ENCODE data around the gene SLC6A12. TPM values are rescaled to one million over a fixed set of nuclear protein-coding genes. Genes with fewer than 3 reads are reported as not detected.

Gene SLC6A12
- total RNA-seq, 4 donors from 2014 or later: 0.57 TPM; not detected in 3

DNA sequence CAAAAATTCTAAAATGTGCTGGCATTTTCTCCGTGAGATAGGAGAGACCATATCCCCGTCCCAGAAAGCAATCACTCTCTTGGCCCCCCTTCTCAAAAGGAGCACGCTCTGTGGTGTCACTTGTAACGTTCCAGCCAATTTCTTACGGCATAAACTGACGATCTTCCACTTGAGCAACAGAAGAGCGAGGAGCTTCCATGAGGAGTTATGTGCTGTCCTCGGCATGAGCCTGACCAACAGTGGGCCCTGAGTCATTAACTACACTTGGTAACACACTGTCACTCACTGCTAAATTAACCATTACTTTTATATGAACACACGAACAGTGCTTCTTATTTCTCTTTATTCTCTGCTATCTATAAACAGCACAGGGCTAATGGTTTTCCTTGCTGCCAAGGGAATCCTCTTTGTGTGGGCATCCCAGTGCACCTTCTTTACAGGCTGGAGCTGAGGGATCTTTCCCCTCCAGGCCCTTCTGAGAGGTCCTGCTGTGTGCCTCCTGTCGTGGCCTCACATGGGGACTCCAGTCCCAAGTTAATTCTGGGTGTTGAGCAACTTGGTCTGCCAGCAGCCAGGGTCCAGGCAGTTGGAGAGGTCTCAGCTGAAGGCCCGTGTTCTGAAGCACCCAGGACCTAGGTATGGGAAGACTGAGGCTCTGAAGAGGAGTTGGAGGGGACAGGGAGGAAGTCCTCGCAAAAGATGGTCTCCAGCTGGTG lies 39.3 kb upstream of the SLC6A12 start:
- Histone ChIP-seq H3K9me3 (no peaks in the 10 kb centered on the region), H3K4me3 (no peak overlapping the region), H3K27ac (no peak overlapping the region), H3K4me1 (no peaks in the 10 kb centered on the region), H3K36me3 (no peaks in the 10 kb centered on the region), H3K27me3 (peaks cover 0 to 33% (median 0%) of the 10 kb centered on the region in 4 donors)
- intact Hi-C loops (cut with DNase I): no loop called here
- TF ChIP-seq, protein P1, sequence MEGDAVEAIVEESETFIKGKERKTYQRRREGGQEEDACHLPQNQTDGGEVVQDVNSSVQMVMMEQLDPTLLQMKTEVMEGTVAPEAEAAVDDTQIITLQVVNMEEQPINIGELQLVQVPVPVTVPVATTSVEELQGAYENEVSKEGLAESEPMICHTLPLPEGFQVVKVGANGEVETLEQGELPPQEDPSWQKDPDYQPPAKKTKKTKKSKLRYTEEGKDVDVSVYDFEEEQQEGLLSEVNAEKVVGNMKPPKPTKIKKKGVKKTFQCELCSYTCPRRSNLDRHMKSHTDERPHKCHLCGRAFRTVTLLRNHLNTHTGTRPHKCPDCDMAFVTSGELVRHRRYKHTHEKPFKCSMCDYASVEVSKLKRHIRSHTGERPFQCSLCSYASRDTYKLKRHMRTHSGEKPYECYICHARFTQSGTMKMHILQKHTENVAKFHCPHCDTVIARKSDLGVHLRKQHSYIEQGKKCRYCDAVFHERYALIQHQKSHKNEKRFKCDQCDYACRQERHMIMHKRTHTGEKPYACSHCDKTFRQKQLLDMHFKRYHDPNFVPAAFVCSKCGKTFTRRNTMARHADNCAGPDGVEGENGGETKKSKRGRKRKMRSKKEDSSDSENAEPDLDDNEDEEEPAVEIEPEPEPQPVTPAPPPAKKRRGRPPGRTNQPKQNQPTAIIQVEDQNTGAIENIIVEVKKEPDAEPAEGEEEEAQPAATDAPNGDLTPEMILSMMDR (IDR thresholded peaks at IDR 0.05): no peak
- TF ChIP-seq POLR2A (IDR thresholded peaks at IDR 0.05): no peak
- WGBS, 2 donors: 75 to 80% methylated on average over 10 of the region's 12 CpGs
- DNase-seq: no peak

DNA sequence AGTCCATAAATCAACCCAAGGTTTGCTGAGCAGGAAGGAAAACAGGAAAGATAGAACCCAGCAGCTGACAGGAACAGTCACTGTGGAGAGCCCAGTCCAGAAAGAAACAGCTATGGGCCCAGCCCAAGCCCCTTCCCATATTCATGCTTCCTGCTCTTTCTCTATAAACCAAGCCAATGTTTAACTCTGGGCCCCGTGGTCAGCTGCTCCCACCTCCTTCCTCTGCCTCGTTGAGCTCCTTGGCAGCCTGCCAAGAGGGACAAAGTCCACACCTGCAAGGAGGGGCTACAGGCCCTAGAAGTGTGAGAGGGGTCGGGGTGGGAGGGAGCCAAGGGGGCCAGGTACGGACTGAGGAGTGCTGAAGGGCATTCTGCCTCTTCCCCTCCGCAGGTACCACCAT lies 38.7 kb upstream of the SLC6A12 start:
- TF ChIP-seq, protein P1 (IDR thresholded peaks at IDR 0.05): no peak
- no peak for TF ChIP-seq POLR2A (IDR thresholded peaks at IDR 0.05)
- Histone ChIP-seq H3K4me1 (no peaks in the 10 kb centered on the region), H3K36me3 (no peaks in the 10 kb centered on the region), H3K27me3 (peaks cover 0 to 27% (median 0%) of the 10 kb centered on the region in 4 donors), H3K4me3 (no peak overlapping the region), H3K27ac (no peak overlapping the region), H3K9me3 (peaks cover 0 to 3% (median 0%) of the 10 kb centered on the region in 3 donors)
- intact Hi-C loops (cut with DNase I): no loop called here
- WGBS, 2 donors: 38 to 40% methylated on average over 4 of the region's 5 CpGs
- no peak for DNase-seq

DNA sequence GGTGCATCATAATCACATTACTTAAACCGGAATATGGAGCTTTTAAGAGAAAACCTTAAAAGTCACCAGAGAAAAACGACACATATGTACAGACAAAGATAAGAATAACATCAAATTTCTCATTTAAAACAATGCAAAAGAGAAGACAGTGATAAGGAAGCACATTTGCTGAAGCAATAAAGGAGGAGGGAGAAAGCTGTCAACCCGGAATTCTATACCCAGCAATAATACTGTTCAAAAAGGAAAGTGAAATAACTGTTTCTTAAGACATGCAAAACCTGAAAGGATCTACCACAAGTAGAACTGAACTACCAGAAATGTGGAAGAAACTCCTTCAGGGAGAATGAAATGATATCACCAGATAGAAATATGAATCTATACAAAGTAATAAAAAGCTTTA lies 33.3 kb upstream of the SLC6A12 start:
- no peak overlapping the region for H3K27ac ChIP-seq
- DNase-seq: no peak
- no peaks in the 10 kb centered on the region for H3K4me1 ChIP-seq
- H3K27me3 ChIP-seq: peaks cover 0 to 4% (median 0%) of the 10 kb centered on the region in 4 donors
- TF ChIP-seq, protein P1 (IDR thresholded peaks at IDR 0.05): no peak
- TF ChIP-seq POLR2A (IDR thresholded peaks at IDR 0.05): no peak
- WGBS, 2 donors: 75 to 79% methylated on average over 3 of the region's 3 CpGs
- H3K4me3 ChIP-seq: no peak overlapping the region
- intact Hi-C loops (cut with DNase I): no loop called here
- no peaks in the 10 kb centered on the region for H3K36me3 ChIP-seq
- peaks cover 0 to 13% (median 9%) of the 10 kb centered on the region in 3 donors for H3K9me3 ChIP-seq

DNA sequence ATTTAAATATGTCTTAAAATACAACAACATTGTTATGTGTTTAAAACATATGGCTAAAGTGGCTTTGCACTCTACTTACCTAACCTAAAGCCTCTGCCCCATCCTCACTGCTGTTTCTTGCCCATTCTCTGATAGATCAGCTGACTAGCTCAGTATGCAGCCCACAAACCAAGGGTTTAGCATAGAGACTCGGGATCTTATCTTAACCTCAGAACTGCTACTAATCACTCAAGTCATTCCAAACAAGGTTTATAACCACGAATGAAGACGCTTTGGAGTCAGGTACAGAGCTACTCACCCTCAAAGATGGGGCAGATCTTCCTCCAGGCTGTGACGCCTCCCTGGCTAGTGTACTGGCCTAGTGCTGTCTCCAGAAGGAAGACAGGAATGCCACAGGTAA lies 29.4 kb upstream of the SLC6A12 start:
- H3K27ac ChIP-seq: no peak overlapping the region
- no peaks in the 10 kb centered on the region for H3K36me3 ChIP-seq
- H3K4me1 ChIP-seq: no peaks in the 10 kb centered on the region
- H3K4me3 ChIP-seq: no peak overlapping the region
- intact Hi-C loops (cut with DNase I): no loop called here
- WGBS, 2 donors: 63 to 69% methylated on average over 4 of the region's 4 CpGs
- peaks cover 0 to 20% (median 0%) of the 10 kb centered on the region in 4 donors for H3K27me3 ChIP-seq
- no peak for TF ChIP-seq POLR2A (IDR thresholded peaks at IDR 0.05)
- TF ChIP-seq, protein P1 (IDR thresholded peaks at IDR 0.05): no peak
- H3K9me3 ChIP-seq: peaks cover 0 to 13% (median 9%) of the 10 kb centered on the region in 3 donors
- no peak for DNase-seq

DNA sequence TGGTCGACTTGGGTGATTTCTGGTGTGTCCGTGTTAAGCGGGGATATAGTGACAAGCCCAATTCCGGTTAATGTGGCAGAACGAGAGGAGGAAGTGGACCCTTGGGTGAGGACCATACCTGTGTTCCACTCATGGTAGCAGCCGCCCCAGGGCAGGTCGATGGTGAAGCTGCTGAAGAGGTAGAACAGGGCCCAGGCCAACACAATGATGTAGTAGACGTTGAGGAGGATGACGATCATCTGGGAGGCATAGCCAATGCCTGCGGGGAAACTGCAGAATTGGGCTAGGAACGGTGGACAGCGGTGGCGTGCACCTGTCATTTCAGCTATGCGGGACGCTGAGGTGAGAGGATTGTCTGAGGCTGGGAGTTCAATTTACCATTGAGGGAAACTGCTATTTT lies 28.5 kb upstream of the SLC6A12 start:
- Histone ChIP-seq H3K4me3 (no peak overlapping the region), H3K36me3 (no peaks in the 10 kb centered on the region), H3K9me3 (peaks cover 0 to 12% (median 6%) of the 10 kb centered on the region in 3 donors), H3K4me1 (no peaks in the 10 kb centered on the region), H3K27ac (no peak overlapping the region), H3K27me3 (peaks cover 0 to 20% (median 0%) of the 10 kb centered on the region in 4 donors)
- intact Hi-C loops (cut with DNase I): no loop called here
- no peak for DNase-seq
- WGBS, 2 donors: 89% methylated on average over 15 of the region's 15 CpGs
- no peak for TF ChIP-seq POLR2A (IDR thresholded peaks at IDR 0.05)
- TF ChIP-seq, protein P1 (IDR thresholded peaks at IDR 0.05): no peak
